ENCODE measurements around the gene TOR1A. TPM values are rescaled to one million over a fixed set of nuclear protein-coding genes. Genes with fewer than 3 reads are reported as not detected.

Gene TOR1A
- total RNA-seq, 1 experiment from 2014 or later: 32.2 TPM

- BruUV-seq (replicated peaks): no TSS peak
- Histone ChIP-seq H3K36me3 (ENCODE audit: control insufficient read depth, insufficient read depth, low read length) (no peaks in the 10 kb centered on the region), H3K4me3 (ENCODE audit: low read depth, low read length) (peak overlapping the region; percentile 82), H3K27me3 (replicated peaks; ENCODE audit: control insufficient read depth, insufficient read depth, low read length) (no peaks in the 10 kb centered on the region), H3K4me1 (peaks cover 3% of the 10 kb centered on the region; the same call in 1 of the 2 replicates), H3K9me3 (no peaks in the 10 kb centered on the region)
- Mint-ChIP-seq H3K4me3 (ENCODE audit: unreplicated experiment) (peak overlapping the region; percentile 100), H3K4me1 (ENCODE audit: low read depth, unreplicated experiment) (peaks cover 11% of the 10 kb centered on the region), H3K27me3 (ENCODE audit: insufficient read depth, unreplicated experiment) (no peaks in the 10 kb centered on the region), H3K9me3 (ENCODE audit: unreplicated experiment) (no peaks in the 10 kb centered on the region), H3K27ac (ENCODE audit: unreplicated experiment) (peak overlapping the region; percentile 100), H3K36me3 (ENCODE audit: insufficient read depth, unreplicated experiment) (peaks cover 31% of the 10 kb centered on the region)
- ChIA-PET POLR2A (no interaction called here), CTCF (no interaction called here)
- no peak for TF ChIP-seq CTCF (IDR thresholded peaks at IDR 0.05; ENCODE audit: insufficient read depth in 1 of 2, low read depth in 1 of 2, low read length in 1 of 2, severe bottlenecking in 1 of 2, unreplicated experiment in 1 of 2)
- no peak for DNase-seq
- intact Hi-C loops (cut with micrococcal nuclease; ENCODE audit: unreplicated experiment): no loop called here
Measured at GRCh38 chr9:129836311-129837007, 12.5 kb upstream of the TOR1A start.

- TF ChIP-seq CTCF (IDR thresholded peaks at IDR 0.05; ENCODE audit: insufficient read depth in 1 of 2, low read depth in 1 of 2, low read length in 1 of 2, severe bottlenecking in 1 of 2, unreplicated experiment in 1 of 2): no peak
- TSS peak; percentile 59 for BruUV-seq (replicated peaks)
Measured at GRCh38 chr9:129835860-129836223, 11.9 kb upstream of the TOR1A start.

GRCh38 chr9:129835128-129835859, 11.4 kb upstream of the TOR1A start, which contains the start of the genes C9orf78 and USP20:
C9orf78 (minus strand) TSS chr9:129835275; CDS start chr9:129835221, 54 bp downstream.
USP20 (plus strand) TSS chr9:129835458; CDS start chr9:129852556, 17,098 bp downstream.
- H3K36me3 ChIP-seq (ENCODE audit: control insufficient read depth, insufficient read depth, low read length): no peaks in the 10 kb centered on the region
- peak; percentile 95 to 98 for DNase-seq
- no peaks in the 10 kb centered on the region for H3K9me3 ChIP-seq
- H3K4me1 Mint-ChIP-seq (ENCODE audit: low read depth, unreplicated experiment): peaks cover 11% of the 10 kb centered on the region
- peaks cover 3% of the 10 kb centered on the region; the same call in 1 of the 2 replicates for H3K4me1 ChIP-seq
- H3K4me3 Mint-ChIP-seq (ENCODE audit: unreplicated experiment): peak within 1 kb of the TSS; percentile 100
- H3K36me3 Mint-ChIP-seq (ENCODE audit: insufficient read depth, unreplicated experiment): peaks cover 42% of the 10 kb centered on the region
- no peaks in the 10 kb centered on the region for H3K27me3 ChIP-seq (replicated peaks; ENCODE audit: control insufficient read depth, insufficient read depth, low read length)
- H3K27me3 Mint-ChIP-seq (ENCODE audit: insufficient read depth, unreplicated experiment): no peaks in the 10 kb centered on the region
- peak within 1 kb of the TSS; percentile 82 for H3K4me3 ChIP-seq (ENCODE audit: low read depth, low read length)
- intact Hi-C loops (cut with micrococcal nuclease; ENCODE audit: unreplicated experiment): loop anchor here (1.0 kb wide), 1 partner anchor 11 kb away; the partner anchor contains the start of gene TOR1A
- ChIA-PET POLR2A (interaction anchor here (0.7 kb wide), 2 partner anchors 45 to 52 kb away, joined by 3 to 4 read pairs; no protein-coding TSS in a partner anchor), CTCF (no interaction called here)
- no peaks in the 10 kb centered on the region for H3K9me3 Mint-ChIP-seq (ENCODE audit: unreplicated experiment)
- peak within 1 kb of the TSS; percentile 100 for H3K27ac Mint-ChIP-seq (ENCODE audit: unreplicated experiment)
- BruUV-seq (replicated peaks): no TSS peak
- no peak for TF ChIP-seq CTCF (IDR thresholded peaks at IDR 0.05; ENCODE audit: insufficient read depth in 1 of 2, low read depth in 1 of 2, low read length in 1 of 2, severe bottlenecking in 1 of 2, unreplicated experiment in 1 of 2)

More at GRCh38 chr9:129835860-129836223, 11.9 kb upstream of the TOR1A start:
- CTCF ChIA-PET: no interaction called here
- Mint-ChIP-seq H3K27ac (ENCODE audit: unreplicated experiment) (peak overlapping the region; percentile 100), H3K4me3 (ENCODE audit: unreplicated experiment) (peak overlapping the region; percentile 100), H3K27me3 (ENCODE audit: insufficient read depth, unreplicated experiment) (no peaks in the 10 kb centered on the region), H3K9me3 (ENCODE audit: unreplicated experiment) (no peaks in the 10 kb centered on the region), H3K36me3 (ENCODE audit: insufficient read depth, unreplicated experiment) (peaks cover 37% of the 10 kb centered on the region), H3K4me1 (ENCODE audit: low read depth, unreplicated experiment) (peaks cover 11% of the 10 kb centered on the region)
- POLR2A ChIA-PET: interaction anchor here (0.7 kb wide), 2 partner anchors 46 to 51 kb away, joined by 3 to 4 read pairs; no protein-coding TSS in a partner anchor
- intact Hi-C loops (cut with micrococcal nuclease; ENCODE audit: unreplicated experiment): loop anchor here (1.0 kb wide), 1 partner anchor 12 kb away; the partner anchor contains the start of gene TOR1A
- H3K4me1 ChIP-seq: peaks cover 3% of the 10 kb centered on the region; the same call in 1 of the 2 replicates
- no peaks in the 10 kb centered on the region for H3K27me3 ChIP-seq (replicated peaks; ENCODE audit: control insufficient read depth, insufficient read depth, low read length)
- no peaks in the 10 kb centered on the region for H3K9me3 ChIP-seq
- DNase-seq: no peak
- H3K36me3 ChIP-seq (ENCODE audit: control insufficient read depth, insufficient read depth, low read length): no peaks in the 10 kb centered on the region
- H3K4me3 ChIP-seq (ENCODE audit: low read depth, low read length): peak overlapping the region; percentile 82
